Measurements from ENCODE around the gene TMEM163.

Gene TMEM163

DNA sequence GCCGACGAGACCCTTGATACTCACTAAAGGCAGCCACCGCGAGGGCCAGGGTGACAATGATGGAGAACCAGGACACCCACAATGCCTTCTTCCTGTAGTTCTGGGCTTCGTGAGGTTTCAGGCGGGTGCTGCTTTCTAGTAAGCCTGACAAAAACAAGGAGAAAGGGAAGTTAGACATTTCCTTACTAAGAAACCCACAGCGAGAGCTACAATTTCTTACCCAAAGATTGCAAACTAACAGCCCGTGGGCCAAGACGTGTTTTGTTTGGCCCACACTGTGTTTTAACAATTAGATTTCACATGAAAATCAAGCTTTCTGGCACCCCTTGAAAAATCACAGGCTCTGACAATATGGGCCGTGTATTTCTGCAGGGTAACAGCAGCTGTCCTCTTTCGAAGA is 5.6 kb downstream of the TMEM163 start:
- TF ChIP-seq, protein P1, sequence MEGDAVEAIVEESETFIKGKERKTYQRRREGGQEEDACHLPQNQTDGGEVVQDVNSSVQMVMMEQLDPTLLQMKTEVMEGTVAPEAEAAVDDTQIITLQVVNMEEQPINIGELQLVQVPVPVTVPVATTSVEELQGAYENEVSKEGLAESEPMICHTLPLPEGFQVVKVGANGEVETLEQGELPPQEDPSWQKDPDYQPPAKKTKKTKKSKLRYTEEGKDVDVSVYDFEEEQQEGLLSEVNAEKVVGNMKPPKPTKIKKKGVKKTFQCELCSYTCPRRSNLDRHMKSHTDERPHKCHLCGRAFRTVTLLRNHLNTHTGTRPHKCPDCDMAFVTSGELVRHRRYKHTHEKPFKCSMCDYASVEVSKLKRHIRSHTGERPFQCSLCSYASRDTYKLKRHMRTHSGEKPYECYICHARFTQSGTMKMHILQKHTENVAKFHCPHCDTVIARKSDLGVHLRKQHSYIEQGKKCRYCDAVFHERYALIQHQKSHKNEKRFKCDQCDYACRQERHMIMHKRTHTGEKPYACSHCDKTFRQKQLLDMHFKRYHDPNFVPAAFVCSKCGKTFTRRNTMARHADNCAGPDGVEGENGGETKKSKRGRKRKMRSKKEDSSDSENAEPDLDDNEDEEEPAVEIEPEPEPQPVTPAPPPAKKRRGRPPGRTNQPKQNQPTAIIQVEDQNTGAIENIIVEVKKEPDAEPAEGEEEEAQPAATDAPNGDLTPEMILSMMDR (IDR thresholded peaks at IDR 0.05; ENCODE audit: low read depth, low read length, poor library complexity, severe bottlenecking) = no peak
- TF ChIP-seq EZH2phosphoT487 (IDR thresholded peaks at IDR 0.05; ENCODE audit: borderline replicate concordance, low read length) = no peak
- Histone ChIP-seq H3K36me3 (ENCODE audit: control insufficient read depth, low read length) (no peaks in the 10 kb centered on the region), H3K27ac (ENCODE audit: low read depth, low read length) (no peak overlapping the region), H3K79me2 (ENCODE audit: control insufficient read depth, low read length) (no peaks in the 10 kb centered on the region), H3K27me3 (ENCODE audit: control insufficient read depth, low read length) (peaks cover 46% of the 10 kb centered on the region), H3K9me2 (replicated peaks; ENCODE audit: control insufficient read depth, low read length) (no peaks in the 10 kb centered on the region), H3K4me1 (ENCODE audit: control insufficient read depth, low read length) (peaks cover 13% of the 10 kb centered on the region), H3K4me3 (ENCODE audit: low read length) (no peak overlapping the region), H3F3A (ENCODE audit: control insufficient read depth, insufficient read depth) (no peaks in the 10 kb centered on the region), H3K4me2 (ENCODE audit: low read length) (no peak overlapping the region), H3K9me3 (ENCODE audit: control insufficient read depth, insufficient read depth, low read length) (no peaks in the 10 kb centered on the region), H4K20me1 (ENCODE audit: control insufficient read depth, insufficient read depth, low read depth, low read length) (no peaks in the 10 kb centered on the region)

DNA sequence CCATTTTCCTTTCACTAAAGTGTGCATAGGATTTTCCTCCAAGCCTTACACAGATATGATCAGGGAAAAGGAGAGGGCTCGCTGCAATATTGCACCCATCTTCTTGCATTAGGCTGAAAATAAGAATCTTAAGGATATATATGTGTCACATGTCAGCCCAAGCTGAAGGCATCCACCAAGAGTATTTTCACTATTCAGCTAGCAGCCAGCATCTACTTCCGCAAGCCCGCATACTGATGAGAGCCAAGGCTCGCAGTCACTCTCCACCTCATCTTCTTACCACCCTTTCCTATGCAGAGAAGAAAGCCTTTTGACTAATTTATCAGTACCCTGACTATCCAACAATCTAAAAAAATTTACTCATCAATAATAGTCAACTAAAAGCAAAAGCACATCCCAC is 6.1 kb downstream of the TMEM163 start:
- TF ChIP-seq EZH2phosphoT487 (IDR thresholded peaks at IDR 0.05; ENCODE audit: borderline replicate concordance, low read length) = no peak
- TF ChIP-seq, protein P1 (IDR thresholded peaks at IDR 0.05; ENCODE audit: low read depth, low read length, poor library complexity, severe bottlenecking) = no peak
- no peak overlapping the region for H3K27ac ChIP-seq (ENCODE audit: low read depth, low read length)
- H3K36me3 ChIP-seq (ENCODE audit: control insufficient read depth, low read length) = no peaks in the 10 kb centered on the region
- peaks cover 42% of the 10 kb centered on the region for H3K27me3 ChIP-seq (ENCODE audit: control insufficient read depth, low read length)
- H3F3A ChIP-seq (ENCODE audit: control insufficient read depth, insufficient read depth) = no peaks in the 10 kb centered on the region
- no peaks in the 10 kb centered on the region for H4K20me1 ChIP-seq (ENCODE audit: control insufficient read depth, insufficient read depth, low read depth, low read length)
- no peaks in the 10 kb centered on the region for H3K9me3 ChIP-seq (ENCODE audit: control insufficient read depth, insufficient read depth, low read length)
- H3K9me2 ChIP-seq (replicated peaks; ENCODE audit: control insufficient read depth, low read length) = no peaks in the 10 kb centered on the region
- no peaks in the 10 kb centered on the region for H3K79me2 ChIP-seq (ENCODE audit: control insufficient read depth, low read length)
- no peak overlapping the region for H3K4me3 ChIP-seq (ENCODE audit: low read length)
- H3K4me1 ChIP-seq (ENCODE audit: control insufficient read depth, low read length) = peaks cover 9% of the 10 kb centered on the region
- H3K4me2 ChIP-seq (ENCODE audit: low read length) = no peak overlapping the region

DNA sequence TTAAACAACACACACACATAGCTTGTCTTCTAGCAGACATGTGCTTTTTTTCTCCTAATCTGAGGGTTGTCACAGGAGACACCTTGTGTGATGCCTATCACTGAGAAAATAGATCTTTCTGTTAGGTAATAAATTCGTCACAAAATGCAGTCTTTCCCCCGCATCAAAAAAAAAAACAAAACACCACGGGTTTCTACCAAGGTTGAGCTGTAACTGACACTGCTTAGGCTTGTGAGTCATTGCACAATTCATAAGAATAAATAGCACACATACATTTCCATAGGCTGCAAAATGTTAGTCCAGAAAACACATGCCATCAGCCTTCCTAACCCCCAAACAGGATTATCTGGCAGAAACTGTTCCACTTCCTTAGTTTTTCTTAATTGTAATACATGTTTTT is 6.5 kb downstream of the TMEM163 start:
- TF ChIP-seq, protein P1 (IDR thresholded peaks at IDR 0.05; ENCODE audit: low read depth, low read length, poor library complexity, severe bottlenecking) = no peak
- no peak for TF ChIP-seq EZH2phosphoT487 (IDR thresholded peaks at IDR 0.05; ENCODE audit: borderline replicate concordance, low read length)

DNA sequence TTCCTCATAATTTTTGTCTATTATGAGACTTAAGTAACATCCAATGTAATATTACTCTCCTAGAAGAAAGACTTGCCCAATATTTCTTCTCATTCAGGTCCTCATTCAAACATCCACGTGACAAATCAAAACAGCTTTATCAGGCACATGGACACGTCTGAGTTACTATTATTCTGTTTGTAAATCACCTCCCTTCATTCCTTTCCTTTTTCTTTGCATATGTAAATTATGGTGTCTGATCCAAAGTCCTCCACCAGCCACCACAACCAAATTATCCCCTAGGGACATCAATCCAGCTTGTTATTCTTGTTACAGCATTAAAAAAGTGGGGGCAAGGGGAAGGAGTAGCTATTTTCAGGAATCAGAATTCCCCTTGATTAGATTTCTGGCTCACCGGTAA is 7.1 kb downstream of the TMEM163 start:
- H3K27ac ChIP-seq (ENCODE audit: low read depth, low read length) = no peak overlapping the region
- H3K9me2 ChIP-seq (replicated peaks; ENCODE audit: control insufficient read depth, low read length) = no peaks in the 10 kb centered on the region
- H4K20me1 ChIP-seq (ENCODE audit: control insufficient read depth, insufficient read depth, low read depth, low read length) = no peaks in the 10 kb centered on the region
- no peaks in the 10 kb centered on the region for H3K79me2 ChIP-seq (ENCODE audit: control insufficient read depth, low read length)
- no peak overlapping the region for H3K4me2 ChIP-seq (ENCODE audit: low read length)
- H3K4me3 ChIP-seq (ENCODE audit: low read length) = no peak overlapping the region
- peaks cover 13% of the 10 kb centered on the region for H3K4me1 ChIP-seq (ENCODE audit: control insufficient read depth, low read length)
- no peaks in the 10 kb centered on the region for H3K36me3 ChIP-seq (ENCODE audit: control insufficient read depth, low read length)
- TF ChIP-seq, protein P1 (IDR thresholded peaks at IDR 0.05; ENCODE audit: low read depth, low read length, poor library complexity, severe bottlenecking) = no peak
- TF ChIP-seq EZH2phosphoT487 (IDR thresholded peaks at IDR 0.05; ENCODE audit: borderline replicate concordance, low read length) = no peak
- H3K9me3 ChIP-seq (ENCODE audit: control insufficient read depth, insufficient read depth, low read length) = no peaks in the 10 kb centered on the region
- H3K27me3 ChIP-seq (ENCODE audit: control insufficient read depth, low read length) = peaks cover 31% of the 10 kb centered on the region
- H3F3A ChIP-seq (ENCODE audit: control insufficient read depth, insufficient read depth) = no peaks in the 10 kb centered on the region

More for the DNA sequence above, 6.5 kb downstream of the TMEM163 start:
- H3K27me3 ChIP-seq (ENCODE audit: control insufficient read depth, low read length) = peaks cover 37% of the 10 kb centered on the region
- no peaks in the 10 kb centered on the region for H3K9me3 ChIP-seq (ENCODE audit: control insufficient read depth, insufficient read depth, low read length)
- H3K9me2 ChIP-seq (replicated peaks; ENCODE audit: control insufficient read depth, low read length) = no peaks in the 10 kb centered on the region
- H3K4me3 ChIP-seq (ENCODE audit: low read length) = no peak overlapping the region
- H4K20me1 ChIP-seq (ENCODE audit: control insufficient read depth, insufficient read depth, low read depth, low read length) = no peaks in the 10 kb centered on the region
- H3K79me2 ChIP-seq (ENCODE audit: control insufficient read depth, low read length) = no peaks in the 10 kb centered on the region
- H3K27ac ChIP-seq (ENCODE audit: low read depth, low read length) = no peak overlapping the region
- peaks cover 8% of the 10 kb centered on the region for H3K4me1 ChIP-seq (ENCODE audit: control insufficient read depth, low read length)
- no peak overlapping the region for H3K4me2 ChIP-seq (ENCODE audit: low read length)
- H3F3A ChIP-seq (ENCODE audit: control insufficient read depth, insufficient read depth) = no peaks in the 10 kb centered on the region
- no peaks in the 10 kb centered on the region for H3K36me3 ChIP-seq (ENCODE audit: control insufficient read depth, low read length)

All from DOHH2 (cell line).